Upper lobe of left lung (tissue), 6 donors: ENCODE measurements around the gene PLXNA2. TPM values are rescaled to one million over a fixed set of nuclear protein-coding genes. Genes with fewer than 3 reads are reported as not detected.

Experiments
- ATAC-seq, 2 donors: fragments of 200-7000 bp; cut with Tn5 transposase; one replicate each; pipeline ENCODE4 v1.9.1; 2022; ENCODE audit warnings: mild to moderate bottlenecking in 2 of 2, moderate library complexity in 2 of 2; ENCODE audit not compliant: low FRiP score in 2 of 2
- DNase-seq, 2 donors: peaks; one replicate each; pipeline ENCODE4 v3.0.0-alpha.2; 2019 to 2020
- H3K27ac ChIP-seq, 4 donors: fragments of 200-600 bp; sonication (generic); one replicate each; pipeline ENCODE4 v1.5.1; 2016 to 2019
- H3K27me3 ChIP-seq, 4 donors: fragments of 200-600 bp; sonication (generic); one replicate each; pipeline ENCODE4 v1.5.1; 2017 to 2019
- H3K36me3 ChIP-seq, 4 donors: fragments of 200-600 bp; sonication (generic); one replicate each; pipeline ENCODE4 v1.5.1; 2016 to 2019
- H3K4me1 ChIP-seq, 4 donors: fragments of 200-600 bp; sonication (generic); one replicate each; pipeline ENCODE4 v1.5.1; 2018 to 2019
- H3K4me3 ChIP-seq, 4 donors: fragments of 200-600 bp; sonication (generic); one replicate each; pipeline ENCODE4 v1.5.1; 2017 to 2019; ENCODE audit warnings: mild to moderate bottlenecking in 2 of 4, moderate library complexity in 1 of 4
- H3K9me3 ChIP-seq, 4 donors: fragments of 200-600 bp; sonication (generic); one replicate each; pipeline ENCODE4 v1.5.1; 2018 to 2019
- EP300 ChIP-seq, 4 donors: sonication (generic); formaldehyde crosslinking; IDR thresholded peaks; one replicate each; pipeline ENCODE4 v1.5.1; 2017; ENCODE audit warnings: antibody characterized with exemption in 4 of 4, control low read depth in 2 of 4
- POLR2A ChIP-seq, 4 donors: fragments of 450-650 bp; IDR thresholded peaks; one replicate each; pipeline ENCODE4 v1.5.1; 2016 to 2017; ENCODE audit warnings: antibody characterized with exemption in 4 of 4, mild to moderate bottlenecking in 2 of 4
- POLR2AphosphoS5 ChIP-seq, 2 donors: sonication (generic); formaldehyde crosslinking; IDR thresholded peaks; one replicate each; pipeline ENCODE4 v1.5.1; 2017; ENCODE audit warnings: antibody characterized with exemption in 2 of 2
- WGBS, 2 donors: methylation state at CpG; one replicate each; pipeline ENCODE4 v1.1.5; 2017 to 2018; 5-methylcytosine and 5-hydroxymethylcytosine counted together
- total RNA-seq, 6 donors: library from RNA; depleted of rRNA in 4 of 6; stranded (reverse); fragments of >200 nt in 4 of 6; gene quantifications; one replicate each; pipeline versions ENCODE4 v1.1.0 to v1.2.1, GENCODE V29; 2016 to 2021
- TF ChIP-seq, protein P1 (sequence below), 6 experiments: fragments of 450-650 bp in 4 of 6; fragments of 200-600 bp in 2 of 6; sonication (generic) in 2 of 6; IDR thresholded peaks; one replicate each; pipeline ENCODE4 v1.5.1; 2016 to 2019; ENCODE audit warnings: antibody characterized with exemption in 6 of 6
- donor health status: DM: no; HTN: no; CAD: no; lungs with moderate emphysema.
- donor health status: DM: no; HTN: yes; CAD: no; lungs with severe emphysema.

PLXNA2 gene
- total RNA-seq, 6 donors from 2014 or later, result 77.5 to 150 (median 101) TPM

DNA sequence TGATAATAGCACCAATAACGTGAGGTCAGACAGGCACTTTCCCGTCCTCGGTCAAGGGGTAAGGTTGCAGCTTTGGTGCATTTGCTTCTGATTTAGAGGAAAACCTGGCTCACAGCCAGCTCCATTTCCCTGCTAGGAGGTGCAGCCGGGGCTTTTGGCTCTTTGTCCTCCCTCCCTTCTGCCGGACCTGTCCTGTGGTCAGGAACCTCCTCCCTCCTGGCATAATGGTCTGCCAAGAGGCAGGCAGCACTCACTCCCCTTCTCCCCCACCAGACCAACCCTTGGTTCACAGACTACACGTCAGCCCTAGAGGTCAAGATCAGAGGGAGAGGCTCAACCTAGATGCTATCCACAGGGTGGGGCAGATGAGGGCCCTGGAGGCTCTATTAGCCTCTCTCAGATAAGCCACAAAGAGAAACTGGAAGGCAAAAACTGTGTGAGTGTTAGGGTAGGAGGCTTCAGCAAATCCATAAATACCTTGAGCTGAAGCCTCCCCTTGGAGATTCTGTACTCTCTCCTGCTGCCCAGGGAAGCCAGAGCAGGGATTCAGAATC is 64.8 kb downstream of the PLXNA2 start:
- no peaks in the 10 kb centered on the region for H3K27me3 ChIP-seq
- no peak overlapping the region for H3K4me3 ChIP-seq
- DNase-seq (peak in 1 of 2 donors; percentile 72), ATAC-seq (peak; percentile 62 to 79)
- H3K9me3 ChIP-seq, result no peaks in the 10 kb centered on the region
- 54 to 56% methylated on average over 5 to 6 of the region's 6 CpGs for WGBS, 2 donors
- no peaks in the 10 kb centered on the region for H3K36me3 ChIP-seq
- peaks cover 70 to 77% (median 74%) of the 10 kb centered on the region in 4 donors for H3K4me1 ChIP-seq
- peak overlapping the region; percentile 54 to 75 (median 69) for H3K27ac ChIP-seq
- TF ChIP-seq POLR2A (IDR thresholded peaks at IDR 0.05) (no peak), POLR2AphosphoS5 (IDR thresholded peaks at IDR 0.05) (peak in 1 of 2 donors; percentile 9), EP300 (IDR thresholded peaks at IDR 0.05) (peak in 1 of 4 donors; percentile 66)

DNA sequence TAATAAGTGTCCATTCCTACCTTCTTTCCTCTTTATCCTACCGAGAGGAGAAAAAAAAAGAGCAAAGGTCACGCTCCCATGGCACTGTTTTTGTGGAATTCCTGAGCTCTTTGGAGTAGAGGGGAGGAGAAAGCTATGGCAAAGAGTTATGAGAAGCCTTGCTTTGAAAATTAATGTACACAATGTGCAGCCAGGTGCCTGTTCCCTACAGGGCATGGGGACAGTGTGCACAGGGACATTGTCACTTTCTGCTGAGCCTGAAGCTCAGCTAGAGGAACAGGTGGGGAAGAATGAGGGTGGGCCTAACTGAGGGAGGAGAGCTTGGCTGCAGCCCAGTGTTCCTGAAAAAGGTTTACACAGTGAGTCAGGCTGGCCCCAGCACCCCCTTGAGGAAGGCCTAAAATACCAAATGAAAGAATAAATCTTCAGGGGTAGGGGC is 66.1 kb downstream of the PLXNA2 start:
- H3K4me1 ChIP-seq, result peaks cover 58 to 65% (median 62%) of the 10 kb centered on the region in 4 donors
- no peaks in the 10 kb centered on the region for H3K27me3 ChIP-seq
- peak in 1 of 2 donors; percentile 85 for DNase-seq
- ATAC-seq, result peak; percentile 13 to 72
- H3K27ac ChIP-seq, result peak overlapping the region; percentile 54 to 75 (median 69)
- H3K9me3 ChIP-seq, result no peaks in the 10 kb centered on the region
- TF ChIP-seq POLR2AphosphoS5 (IDR thresholded peaks at IDR 0.05) (peak in 1 of 2 donors; percentile 30), EP300 (IDR thresholded peaks at IDR 0.05) (peak in 1 of 4 donors; percentile 25), POLR2A (IDR thresholded peaks at IDR 0.05) (no peak)
- TF ChIP-seq, protein P1, sequence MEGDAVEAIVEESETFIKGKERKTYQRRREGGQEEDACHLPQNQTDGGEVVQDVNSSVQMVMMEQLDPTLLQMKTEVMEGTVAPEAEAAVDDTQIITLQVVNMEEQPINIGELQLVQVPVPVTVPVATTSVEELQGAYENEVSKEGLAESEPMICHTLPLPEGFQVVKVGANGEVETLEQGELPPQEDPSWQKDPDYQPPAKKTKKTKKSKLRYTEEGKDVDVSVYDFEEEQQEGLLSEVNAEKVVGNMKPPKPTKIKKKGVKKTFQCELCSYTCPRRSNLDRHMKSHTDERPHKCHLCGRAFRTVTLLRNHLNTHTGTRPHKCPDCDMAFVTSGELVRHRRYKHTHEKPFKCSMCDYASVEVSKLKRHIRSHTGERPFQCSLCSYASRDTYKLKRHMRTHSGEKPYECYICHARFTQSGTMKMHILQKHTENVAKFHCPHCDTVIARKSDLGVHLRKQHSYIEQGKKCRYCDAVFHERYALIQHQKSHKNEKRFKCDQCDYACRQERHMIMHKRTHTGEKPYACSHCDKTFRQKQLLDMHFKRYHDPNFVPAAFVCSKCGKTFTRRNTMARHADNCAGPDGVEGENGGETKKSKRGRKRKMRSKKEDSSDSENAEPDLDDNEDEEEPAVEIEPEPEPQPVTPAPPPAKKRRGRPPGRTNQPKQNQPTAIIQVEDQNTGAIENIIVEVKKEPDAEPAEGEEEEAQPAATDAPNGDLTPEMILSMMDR (IDR thresholded peaks at IDR 0.05), result no peak
- WGBS, 2 donors, result 71 to 79% methylated on average over 2 of the region's 2 CpGs
- no peaks in the 10 kb centered on the region for H3K36me3 ChIP-seq
- no peak overlapping the region for H3K4me3 ChIP-seq

GRCh38 chr1:208177656-208178055 is 66.5 kb downstream of the PLXNA2 start:
- peak overlapping the region; percentile 54 to 75 (median 69) for H3K27ac ChIP-seq
- no peaks in the 10 kb centered on the region for H3K36me3 ChIP-seq
- DNase-seq, result peak in 1 of 2 donors; percentile 64
- peaks cover 55 to 64% (median 58%) of the 10 kb centered on the region in 4 donors for H3K4me1 ChIP-seq
- H3K9me3 ChIP-seq, result no peaks in the 10 kb centered on the region
- H3K27me3 ChIP-seq, result no peaks in the 10 kb centered on the region
- 61 to 63% methylated on average over 2 to 3 of the region's 3 CpGs for WGBS, 2 donors
- peak in 1 of 2 donors; percentile 24 for ATAC-seq
- TF ChIP-seq, protein P1 (IDR thresholded peaks at IDR 0.05), result no peak
- TF ChIP-seq EP300 (IDR thresholded peaks at IDR 0.05), result no peak
- TF ChIP-seq POLR2A (IDR thresholded peaks at IDR 0.05), result no peak
- no peak for TF ChIP-seq POLR2AphosphoS5 (IDR thresholded peaks at IDR 0.05)
- H3K4me3 ChIP-seq, result no peak overlapping the region

- Histone ChIP-seq H3K4me3 (no peak overlapping the region), H3K27ac (peak overlapping the region in 2 of 4 donors; percentile 45 to 73), H3K36me3 (no peaks in the 10 kb centered on the region), H3K27me3 (no peaks in the 10 kb centered on the region), H3K4me1 (peaks cover 46 to 61% (median 55%) of the 10 kb centered on the region in 4 donors), H3K9me3 (no peaks in the 10 kb centered on the region)
- ATAC-seq, result no peak
- WGBS, 2 donors, result 75 to 79% methylated on average over 3 of the region's 3 CpGs
- TF ChIP-seq POLR2A (IDR thresholded peaks at IDR 0.05), result no peak
- TF ChIP-seq, protein P1 (IDR thresholded peaks at IDR 0.05), result no peak
- no peak for TF ChIP-seq EP300 (IDR thresholded peaks at IDR 0.05)
- no peak for TF ChIP-seq POLR2AphosphoS5 (IDR thresholded peaks at IDR 0.05)
- no peak for DNase-seq
Measured at GRCh38 chr1:208176649-208177048, 67.5 kb downstream of the PLXNA2 start.

DNA sequence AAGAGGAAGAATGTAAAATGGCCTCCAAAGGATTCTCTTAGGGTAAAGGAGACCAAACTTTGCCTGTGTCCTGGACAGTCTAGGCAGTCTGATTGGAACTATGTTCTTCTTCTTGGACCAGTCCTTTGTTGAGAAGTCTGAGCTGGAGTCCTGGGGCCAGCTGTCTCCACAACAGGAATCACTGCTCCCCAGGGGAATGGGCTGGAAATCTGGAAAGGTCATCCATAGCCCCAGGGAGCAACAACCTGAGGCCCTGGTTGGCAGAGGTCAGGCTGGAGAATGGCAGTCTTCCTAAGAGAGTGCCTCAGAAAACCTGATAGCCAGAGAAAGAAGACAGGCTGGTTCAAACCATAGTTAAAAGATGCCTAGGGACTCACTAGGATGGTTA is 68.7 kb downstream of the PLXNA2 start:
- Histone ChIP-seq H3K27ac (no peak overlapping the region), H3K4me1 (peaks cover 35 to 53% (median 47%) of the 10 kb centered on the region in 4 donors), H3K36me3 (no peaks in the 10 kb centered on the region), H3K27me3 (no peaks in the 10 kb centered on the region), H3K4me3 (no peak overlapping the region), H3K9me3 (no peaks in the 10 kb centered on the region)
- DNase-seq (no peak), ATAC-seq (no peak)
- no peak for TF ChIP-seq POLR2A (IDR thresholded peaks at IDR 0.05)
